Fibroblast of pulmonary artery (primary cell): ENCODE data around the gene TMEM139.

Experiments used
- DNase-seq: peaks from one replicate; pipeline ENCODE4 v3.0.0-alpha.2; 2010; ENCODE audit warnings: low read depth
- H3K4me3 ChIP-seq: replicated peaks from 2 replicates; pipeline ENCODE4 v1.5.1; 2011; ENCODE audit warnings: low read depth, mild to moderate bottlenecking, control low read depth, low read length, moderate library complexity
- TF ChIP-seq, protein P1 (sequence below): IDR thresholded peaks from 2 replicates; pipeline ENCODE4 v1.5.1; 2011; ENCODE audit warnings: mild to moderate bottlenecking, control low read depth, low read length, inconsistent platforms; ENCODE audit errors: missing control alignments

Gene TMEM139

DNA sequence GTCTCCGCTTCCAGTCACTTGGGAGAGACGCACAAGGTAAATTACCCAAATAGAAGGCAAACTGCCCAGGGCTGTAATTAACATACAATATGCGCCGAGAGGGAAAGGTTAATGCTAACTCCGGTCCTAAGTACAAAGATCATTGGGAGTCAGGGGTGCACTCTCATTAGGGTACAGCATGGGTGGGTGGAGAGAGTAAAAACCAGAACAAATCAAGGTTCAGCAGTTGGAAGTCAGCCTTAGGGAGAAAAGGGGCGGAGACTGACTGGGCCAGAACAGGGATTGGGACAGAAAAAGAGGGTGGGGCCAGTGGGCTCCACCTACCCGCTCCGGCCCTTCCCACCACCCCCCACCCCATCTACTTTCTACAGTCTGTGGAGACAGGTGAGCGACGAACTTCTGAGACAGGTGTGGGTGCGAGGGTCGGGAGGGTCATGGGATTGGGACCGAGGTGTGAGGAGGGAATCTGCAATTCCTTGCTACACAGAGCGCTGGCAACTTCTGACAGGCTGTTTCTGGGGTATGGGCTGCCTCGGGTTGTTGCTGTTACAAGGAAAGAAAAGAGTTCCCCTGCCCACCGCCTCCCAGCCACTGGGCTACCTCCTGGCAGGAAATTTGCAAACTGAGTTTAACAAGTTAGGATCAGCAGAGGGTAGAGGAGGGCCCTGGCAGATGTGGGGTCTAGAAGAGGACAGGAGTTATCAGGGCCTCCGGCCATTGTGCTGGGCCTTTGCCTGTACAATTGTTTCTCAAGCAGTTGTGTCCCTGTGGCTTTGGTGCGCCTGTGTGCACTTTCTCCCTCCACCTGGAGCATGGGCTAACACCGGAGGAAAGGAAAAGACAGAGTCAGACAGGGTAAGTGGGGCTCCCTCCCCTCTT lies at the start of gene TMEM139:
TSS of gene TMEM139 (plus strand) at position 368 of the 879 bp plus-strand sequence. CDS start 1,000 bp downstream, outside the sequence.
- no peak for DNase-seq
- TF ChIP-seq, protein P1, sequence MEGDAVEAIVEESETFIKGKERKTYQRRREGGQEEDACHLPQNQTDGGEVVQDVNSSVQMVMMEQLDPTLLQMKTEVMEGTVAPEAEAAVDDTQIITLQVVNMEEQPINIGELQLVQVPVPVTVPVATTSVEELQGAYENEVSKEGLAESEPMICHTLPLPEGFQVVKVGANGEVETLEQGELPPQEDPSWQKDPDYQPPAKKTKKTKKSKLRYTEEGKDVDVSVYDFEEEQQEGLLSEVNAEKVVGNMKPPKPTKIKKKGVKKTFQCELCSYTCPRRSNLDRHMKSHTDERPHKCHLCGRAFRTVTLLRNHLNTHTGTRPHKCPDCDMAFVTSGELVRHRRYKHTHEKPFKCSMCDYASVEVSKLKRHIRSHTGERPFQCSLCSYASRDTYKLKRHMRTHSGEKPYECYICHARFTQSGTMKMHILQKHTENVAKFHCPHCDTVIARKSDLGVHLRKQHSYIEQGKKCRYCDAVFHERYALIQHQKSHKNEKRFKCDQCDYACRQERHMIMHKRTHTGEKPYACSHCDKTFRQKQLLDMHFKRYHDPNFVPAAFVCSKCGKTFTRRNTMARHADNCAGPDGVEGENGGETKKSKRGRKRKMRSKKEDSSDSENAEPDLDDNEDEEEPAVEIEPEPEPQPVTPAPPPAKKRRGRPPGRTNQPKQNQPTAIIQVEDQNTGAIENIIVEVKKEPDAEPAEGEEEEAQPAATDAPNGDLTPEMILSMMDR = no peak
- H3K4me3 ChIP-seq = no peak within 1 kb of the TSS

DNA sequence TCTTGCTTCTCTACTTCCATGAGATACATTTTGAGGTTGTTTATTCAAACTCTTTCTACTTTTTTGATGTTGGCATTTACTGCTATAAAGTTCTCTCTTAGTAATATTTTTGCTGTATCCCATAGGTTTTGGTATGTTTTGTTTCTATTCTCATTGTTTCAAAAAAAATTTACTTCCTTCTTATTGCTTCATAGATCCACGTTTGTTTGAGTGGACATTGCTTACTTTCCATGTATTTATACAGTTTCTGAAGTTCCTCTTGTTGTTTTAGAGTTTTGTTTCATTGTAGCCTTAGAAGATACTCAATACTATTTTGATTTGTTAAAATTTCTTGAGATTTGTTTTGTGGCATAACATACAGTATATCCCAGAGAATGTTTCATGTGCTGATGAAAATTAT lies 49.2 kb upstream of the TMEM139 start:
- TF ChIP-seq, protein P1 = no peak
- H3K4me3 ChIP-seq = no peak overlapping the region
- no peak for DNase-seq

DNA sequence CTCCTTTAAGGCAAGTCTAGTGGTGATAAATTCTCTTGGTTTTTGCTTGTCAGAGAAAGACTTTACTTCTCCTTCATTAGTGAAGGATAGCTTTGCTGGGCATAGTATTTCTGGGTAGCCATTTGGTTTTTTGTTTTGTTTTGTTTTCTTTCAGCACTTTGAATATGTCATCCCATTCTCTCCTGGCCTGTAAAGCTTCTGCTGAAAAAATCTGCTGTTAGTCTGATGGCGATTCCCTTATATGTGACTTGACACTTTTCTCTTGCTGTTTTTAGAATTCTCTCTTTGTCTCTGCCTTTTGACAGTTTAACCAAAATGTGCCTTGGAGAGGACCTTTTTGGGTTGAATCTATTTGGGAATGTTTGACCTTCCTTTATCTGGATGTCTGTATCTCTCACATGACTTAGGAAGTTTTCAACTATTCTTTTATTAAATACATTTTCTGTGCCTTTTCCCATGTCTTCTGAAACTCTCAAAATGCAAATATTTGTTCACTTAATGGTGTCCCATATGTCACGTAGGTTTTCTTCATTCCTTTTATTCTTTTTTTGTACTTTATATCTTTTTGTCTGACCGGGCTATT lies 48.3 kb upstream of the TMEM139 start:
- no peak for DNase-seq
- H3K4me3 ChIP-seq = no peak overlapping the region
- TF ChIP-seq, protein P1 = no peak

DNA sequence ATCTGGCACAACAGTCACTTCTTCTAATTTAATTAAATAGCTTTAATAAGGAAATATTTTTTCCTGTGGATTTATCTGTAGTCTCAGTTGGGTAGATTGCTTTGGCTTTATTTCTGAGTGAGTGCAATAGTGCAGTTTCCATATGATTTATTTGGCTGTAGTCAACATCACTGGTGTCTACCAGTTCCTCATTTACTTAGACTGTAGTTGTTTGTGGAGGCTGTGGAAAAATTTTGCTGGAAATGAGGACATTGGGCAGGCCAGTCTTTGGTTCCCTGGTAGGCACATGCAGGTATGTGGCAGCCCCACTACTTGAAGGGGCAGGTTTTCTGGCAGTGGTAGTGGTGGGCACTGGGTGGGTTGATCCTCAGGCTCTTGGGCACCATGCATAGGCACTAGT lies 47.4 kb upstream of the TMEM139 start:
- TF ChIP-seq, protein P1 = no peak
- DNase-seq = no peak
- no peak overlapping the region for H3K4me3 ChIP-seq

DNA sequence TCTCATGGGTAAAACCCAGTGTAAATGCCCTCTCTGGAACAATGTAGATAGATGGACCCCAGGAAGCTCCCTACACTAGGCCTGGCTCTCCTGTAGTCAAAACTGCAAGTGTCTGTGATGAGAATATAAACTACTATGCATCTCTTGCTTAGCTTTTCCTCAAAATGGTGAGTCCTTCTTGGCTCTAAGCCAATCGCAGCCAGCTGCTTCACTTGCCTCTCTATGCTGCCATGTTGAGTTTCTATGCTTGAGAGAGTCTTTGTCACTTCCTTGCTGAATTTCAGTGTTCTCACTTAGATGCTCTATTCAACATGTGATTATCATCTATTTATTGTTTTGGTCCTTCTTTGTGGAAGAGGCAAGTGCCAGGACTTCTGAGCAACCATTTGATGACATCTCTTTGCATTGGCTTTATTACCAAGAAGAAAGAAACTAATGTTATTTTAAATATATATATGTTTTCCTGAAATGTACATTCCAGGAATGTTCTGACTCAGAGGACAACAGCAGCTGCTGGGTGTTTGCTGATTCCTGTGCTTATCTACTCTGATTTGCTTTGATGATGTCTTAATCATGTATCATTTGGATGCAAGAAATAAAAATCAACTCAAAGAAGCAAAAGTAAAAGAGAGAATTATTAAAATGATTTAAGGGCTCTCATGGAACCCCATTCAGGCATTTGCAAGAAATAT lies 46.3 kb upstream of the TMEM139 start:
- no peak for DNase-seq
- H3K4me3 ChIP-seq = no peak overlapping the region
- TF ChIP-seq, protein P1 = no peak

DNA sequence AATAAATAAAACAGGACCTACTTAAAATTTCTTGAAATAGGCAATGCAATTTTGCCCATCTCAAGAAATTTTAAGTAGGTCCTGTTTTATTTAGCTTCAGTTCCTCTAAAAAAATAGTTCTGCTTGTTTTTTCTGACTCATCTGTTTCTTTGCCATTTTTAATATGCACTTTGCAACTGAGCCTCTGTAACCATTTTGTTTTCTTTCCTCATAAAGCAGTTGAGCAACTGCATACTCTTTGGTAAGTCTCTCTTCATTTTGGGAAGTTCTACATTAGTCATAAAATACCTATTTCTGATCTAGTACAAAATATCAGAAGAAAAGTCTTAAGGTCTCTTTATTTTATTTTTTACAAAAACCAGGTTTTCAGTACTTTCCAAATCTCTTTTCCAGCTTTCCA lies 44.9 kb upstream of the TMEM139 start:
- H3K4me3 ChIP-seq = no peak overlapping the region
- DNase-seq = peak; percentile 57
- TF ChIP-seq, protein P1 = no peak
